ENCODE measurements around the gene ASB1.
"Not testable (repeated sequence)": the region's sequence is repeated elsewhere in the genome, so short reads cannot be mapped to it uniquely, and the experiment has no call there.

Gene ASB1

DNA sequence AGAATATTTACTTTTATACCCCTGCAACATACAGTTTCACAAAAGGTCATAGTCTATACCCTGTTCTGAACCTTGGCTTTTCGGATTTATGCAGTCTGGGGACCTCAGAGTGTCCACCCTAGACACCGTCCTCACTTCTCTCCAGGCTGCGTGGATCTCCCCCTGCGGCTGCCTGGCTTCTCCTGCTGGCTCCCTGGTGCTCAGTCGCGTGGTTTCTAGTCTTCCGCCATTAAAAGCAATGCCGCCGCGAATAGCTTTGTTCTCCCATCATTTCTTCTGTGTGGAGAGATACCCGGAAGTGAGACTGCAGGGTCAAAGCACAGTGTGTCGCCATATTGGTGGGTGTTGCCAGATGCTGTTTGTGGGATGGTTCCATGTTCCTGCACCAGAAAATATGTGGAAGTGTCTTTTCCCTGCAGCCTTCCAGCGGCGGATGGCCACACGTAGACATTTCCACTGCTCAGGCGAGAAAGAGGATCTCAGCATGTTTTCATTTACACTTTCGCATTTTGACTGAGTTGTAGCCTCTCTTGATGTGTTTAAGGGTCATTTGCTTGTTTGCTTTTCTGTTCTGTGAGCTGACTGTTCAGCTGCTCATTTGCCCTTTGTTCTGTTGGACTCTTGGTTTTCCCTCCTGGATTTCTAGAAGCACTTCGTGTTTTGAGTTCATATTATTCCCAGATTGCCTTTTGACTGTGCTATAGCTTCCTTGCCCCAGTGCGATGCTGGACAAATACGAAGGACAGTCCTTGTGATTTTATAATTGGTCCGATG lies 22.9 kb upstream of the ASB1 start:
- DNase-seq (ENCODE audit: low read depth, low spot score), result no peak

GRCh38 chr2:238404406-238405216 lies 22.1 kb upstream of the ASB1 start:
- no peak for DNase-seq (ENCODE audit: low read depth, low spot score)
- no peak overlapping the region for H3K27ac ChIP-seq

More for the DNA sequence above, 22.9 kb upstream of the ASB1 start:
- H3K27ac ChIP-seq, result no peak overlapping the region

GRCh38 chr2:238405217-238405555 lies 21.5 kb upstream of the ASB1 start:
- DNase-seq (ENCODE audit: low read depth, low spot score); H3K27ac ChIP-seq: not testable (repeated sequence)

DNA sequence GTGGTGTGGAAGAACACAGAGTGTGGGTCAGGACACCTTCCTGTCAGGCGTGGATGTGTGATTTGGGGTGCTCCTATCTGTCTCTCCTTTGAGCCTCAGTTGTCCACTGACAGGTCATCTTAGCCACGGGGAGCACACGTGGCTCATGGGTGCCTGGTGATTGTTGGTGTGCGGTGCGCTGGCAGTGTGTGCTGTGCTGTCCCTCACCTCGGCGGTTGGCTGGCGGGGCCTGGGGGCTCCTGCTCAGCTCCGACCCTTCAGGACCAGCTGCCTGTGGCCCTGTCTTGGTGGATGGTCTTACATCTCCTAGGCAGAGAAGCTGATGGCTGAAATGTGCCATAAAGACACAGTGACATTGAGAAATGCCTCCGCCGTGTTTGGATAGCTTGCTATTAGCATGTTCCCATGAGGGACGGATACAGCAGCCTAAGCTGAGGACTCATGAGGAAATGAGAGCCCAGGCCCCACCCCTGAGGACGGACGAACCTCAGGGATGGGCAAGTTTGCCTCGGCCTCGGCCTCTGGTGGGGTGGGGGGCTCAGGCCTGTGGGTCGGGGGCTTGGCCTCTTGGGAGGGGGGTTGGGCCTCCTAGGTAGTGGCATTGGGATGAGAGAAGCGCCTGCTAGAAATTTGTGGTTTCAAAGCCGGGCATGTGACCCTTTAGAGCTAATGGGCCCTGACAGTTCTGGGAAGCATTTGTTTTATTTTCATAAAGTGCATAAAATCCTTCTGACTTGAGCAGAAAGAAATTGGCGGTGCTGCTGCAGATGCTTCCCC lies 20.3 kb upstream of the ASB1 start:
- H3K27ac ChIP-seq, result no peak overlapping the region
- DNase-seq (ENCODE audit: low read depth, low spot score), result no peak

GRCh38 chr2:238406998-238407285 lies 19.8 kb upstream of the ASB1 start:
- no peak overlapping the region for H3K27ac ChIP-seq
- DNase-seq (ENCODE audit: low read depth, low spot score), result no peak

DNA sequence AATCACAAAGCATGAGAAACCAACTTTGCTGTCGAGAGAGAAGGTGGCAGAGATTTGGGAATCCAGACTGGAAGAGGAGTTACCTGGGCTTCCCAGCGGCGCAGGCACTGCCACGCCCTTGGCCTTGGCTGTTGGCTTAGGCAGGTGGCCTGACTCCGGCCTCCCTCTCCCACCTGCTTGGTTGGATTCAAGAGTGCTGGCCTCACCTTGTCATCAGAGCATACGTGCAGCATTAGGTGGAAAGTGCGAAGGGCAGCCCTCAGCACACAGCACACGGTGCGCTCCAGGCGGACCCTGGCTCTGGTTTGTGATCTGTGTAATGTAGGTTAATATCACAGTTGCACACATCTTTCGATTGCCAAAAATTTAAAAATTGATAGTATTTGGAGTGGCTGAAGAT lies 19.2 kb upstream of the ASB1 start:
- no peak for DNase-seq (ENCODE audit: low read depth, low spot score)
- H3K27ac ChIP-seq, result no peak overlapping the region

DNA sequence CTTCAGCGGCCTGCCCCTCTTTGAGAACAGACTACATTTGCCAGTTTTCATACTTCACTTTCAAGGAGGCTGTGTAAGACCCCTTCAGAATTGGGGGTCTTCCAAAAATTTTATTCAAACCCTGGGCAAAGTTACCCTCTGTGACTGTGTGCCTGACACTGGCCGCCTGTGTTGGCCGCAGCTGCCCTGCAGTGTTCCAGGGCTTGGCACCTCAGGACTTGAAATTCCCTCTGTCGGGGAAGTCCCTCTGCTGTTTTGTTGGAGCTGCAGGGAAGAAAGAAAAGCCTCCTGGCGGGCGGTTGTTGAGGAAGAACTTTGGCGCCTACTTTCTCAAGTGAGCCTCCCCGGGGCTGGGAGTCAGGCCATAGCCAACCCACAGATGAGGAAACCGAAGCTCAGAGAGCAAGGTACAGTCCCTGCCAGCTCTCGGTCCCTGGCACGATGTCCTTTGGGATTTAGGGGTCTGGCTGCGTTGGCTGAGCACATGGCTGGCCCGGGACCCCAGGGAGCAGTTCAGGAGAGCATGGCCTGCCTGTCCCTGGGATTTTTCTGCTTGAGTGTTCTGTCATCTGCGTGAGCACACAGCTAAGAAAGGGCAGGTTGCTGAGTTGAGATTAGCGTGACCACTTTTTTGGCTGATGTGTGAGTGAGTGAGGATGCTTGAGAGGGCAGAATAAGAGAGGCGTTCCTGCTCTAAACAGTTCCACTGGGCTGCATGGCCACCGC lies 17.9 kb upstream of the ASB1 start:
- H3K27ac ChIP-seq, result no peak overlapping the region
- DNase-seq (ENCODE audit: low read depth, low spot score), result no peak

GRCh38 chr2:238409341-238410199 lies 17.2 kb upstream of the ASB1 start:
- no peak for DNase-seq (ENCODE audit: low read depth, low spot score)
- H3K27ac ChIP-seq, result no peak overlapping the region

- no peak for DNase-seq (ENCODE audit: low read depth, low spot score)
- H3K27ac ChIP-seq, result no peak overlapping the region
Observed at GRCh38 chr2:238412067-238412767, 14.5 kb upstream of the ASB1 start.

DNA sequence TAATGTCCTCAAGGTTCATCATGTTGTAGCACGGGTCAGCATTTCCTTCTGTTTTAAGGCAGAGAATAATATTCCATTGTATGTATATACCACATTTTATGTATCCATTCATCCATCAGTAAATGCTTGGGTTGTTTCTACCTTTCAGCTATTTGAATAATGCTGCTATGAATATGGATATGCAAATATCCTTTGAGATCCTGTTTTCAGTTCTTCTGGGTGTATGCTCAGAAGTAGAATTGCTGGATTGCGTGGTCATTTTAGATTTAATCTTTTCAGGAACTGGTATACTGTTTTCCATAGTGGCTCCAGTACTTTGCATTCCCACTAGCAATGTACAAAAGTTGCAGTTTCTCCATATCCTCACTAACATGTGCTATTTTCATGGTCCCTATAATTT lies 13.4 kb upstream of the ASB1 start:
- DNase-seq (ENCODE audit: low read depth, low spot score), result no peak
- H3K27ac ChIP-seq, result no peak overlapping the region

DNA sequence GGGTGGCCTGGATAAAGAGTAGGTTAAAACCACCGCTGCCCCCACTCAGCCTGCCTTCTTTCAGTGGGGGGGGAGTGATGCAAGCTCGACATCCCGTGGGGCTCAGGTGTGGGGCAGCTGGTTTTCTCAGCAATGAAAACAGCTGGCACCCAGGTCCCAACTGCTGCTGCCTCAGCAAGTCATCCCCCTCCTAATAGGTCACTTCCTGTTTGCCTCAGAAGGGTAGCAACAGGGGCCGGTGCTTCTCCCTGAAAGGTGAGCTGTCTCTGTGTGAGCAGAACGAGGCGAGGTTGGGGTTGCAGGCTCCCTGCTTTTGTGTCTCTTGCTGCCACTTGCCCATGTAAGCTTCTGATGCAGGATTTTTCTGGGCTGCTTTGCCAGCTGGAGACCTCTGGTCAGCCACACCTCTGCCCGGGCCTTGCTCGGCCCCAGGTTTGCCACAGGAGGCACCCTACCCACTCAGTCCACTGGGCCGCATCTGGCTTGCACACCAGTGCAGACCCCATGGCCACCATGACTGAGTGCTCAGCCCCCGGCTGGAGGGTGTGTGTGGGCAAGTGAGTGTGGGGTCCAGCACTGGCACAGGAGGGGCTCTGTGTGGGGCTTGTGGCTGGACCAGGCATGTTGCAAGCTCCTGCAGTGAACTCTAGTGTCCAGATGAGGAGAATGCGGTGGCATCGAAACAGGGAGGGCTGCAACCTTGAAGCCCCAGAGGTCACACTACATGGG lies 11.5 kb upstream of the ASB1 start:
- H3K27ac ChIP-seq, result no peak overlapping the region
- no peak for DNase-seq (ENCODE audit: low read depth, low spot score)

GRCh38 chr2:238415893-238416292 lies 10.8 kb upstream of the ASB1 start:
- H3K27ac ChIP-seq, result no peak overlapping the region
- no peak for DNase-seq (ENCODE audit: low read depth, low spot score)

- H3K27ac ChIP-seq, result peak overlapping the region; percentile 68
- DNase-seq (ENCODE audit: low read depth, low spot score), result no peak
Observed at GRCh38 chr2:238418196-238418998, 8.3 kb upstream of the ASB1 start.

GRCh38 chr2:238418999-238419546 lies 7.7 kb upstream of the ASB1 start:
- no peak for DNase-seq (ENCODE audit: low read depth, low spot score)
- peak overlapping the region; percentile 68 for H3K27ac ChIP-seq

DNA sequence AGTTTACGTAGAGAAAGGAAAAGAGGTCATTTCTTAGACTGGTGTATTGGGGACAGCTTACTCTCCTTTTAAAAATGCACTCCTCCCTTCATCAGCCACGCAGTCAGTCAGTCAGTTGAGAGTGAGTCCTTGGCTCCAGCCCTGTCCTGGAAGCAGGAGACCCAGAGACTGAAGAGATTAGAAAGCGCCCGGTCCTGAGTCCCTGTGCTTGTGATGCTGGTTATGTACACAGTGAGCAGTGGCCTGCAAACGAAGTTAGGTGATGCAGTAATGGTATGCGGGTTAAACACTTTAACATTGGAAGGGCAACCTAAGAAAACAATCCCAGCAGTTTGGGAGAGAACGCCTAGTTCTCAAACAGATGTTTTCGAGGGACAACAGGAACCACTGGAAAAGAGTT lies 6.3 kb upstream of the ASB1 start:
- H3K27ac ChIP-seq, result no peak overlapping the region
- no peak for DNase-seq (ENCODE audit: low read depth, low spot score)

- DNase-seq (ENCODE audit: low read depth, low spot score), result no peak
- H3K27ac ChIP-seq, result no peak overlapping the region
Observed at GRCh38 chr2:238420878-238421694, 5.6 kb upstream of the ASB1 start.

- no peak overlapping the region for H3K27ac ChIP-seq
- no peak for DNase-seq (ENCODE audit: low read depth, low spot score)
Observed at GRCh38 chr2:238421695-238422035, 5.1 kb upstream of the ASB1 start.

Data from epithelial cell of prostate (primary cell).